AG10803 (cell line): ENCODE results near the gene GPR65.

Experiments
- DNase-seq: peaks from one replicate; pipeline ENCODE4 v3.0.0; 2010; ENCODE audit warnings: low read depth
- H3K4me3 ChIP-seq: 2 replicates; pipeline ENCODE4 v1.5.1; 2011; ENCODE audit warnings: mild to moderate bottlenecking, low read length, control low read depth
- CTCF ChIP-seq: conservative IDR thresholded peaks from 2 replicates; pipeline ENCODE4 v1.5.1; 2011; ENCODE audit warnings: mild to moderate bottlenecking, low read length, control low read depth, inconsistent platforms

Gene GPR65

GRCh38 chr14:87971010-87971409 lies 33.9 kb upstream of the GPR65 start:
- no peak overlapping the region for H3K4me3 ChIP-seq
- no peak for DNase-seq
- TF ChIP-seq CTCF, result no peak

- no peak overlapping the region for H3K4me3 ChIP-seq
- no peak for DNase-seq
- no peak for TF ChIP-seq CTCF
Observed at GRCh38 chr14:87975636-87976035, 29.3 kb upstream of the GPR65 start.

GRCh38 chr14:87979689-87980088 lies 25.2 kb upstream of the GPR65 start:
- H3K4me3 ChIP-seq, result no peak overlapping the region
- TF ChIP-seq CTCF, result no peak
- DNase-seq, result no peak

- H3K4me3 ChIP-seq, result no peak overlapping the region
- DNase-seq, result no peak
- TF ChIP-seq CTCF, result no peak
Observed at GRCh38 chr14:87989221-87989955, 15.5 kb upstream of the GPR65 start.

GRCh38 chr14:87989956-87990299 lies 15.0 kb upstream of the GPR65 start:
- H3K4me3 ChIP-seq, result no peak overlapping the region
- no peak for DNase-seq
- TF ChIP-seq CTCF, result no peak

GRCh38 chr14:87990682-87991081 lies 14.3 kb upstream of the GPR65 start:
- no peak for DNase-seq
- H3K4me3 ChIP-seq, result no peak overlapping the region
- no peak for TF ChIP-seq CTCF

GRCh38 chr14:87992346-87992717 lies 12.6 kb upstream of the GPR65 start:
- TF ChIP-seq CTCF, result no peak
- peak overlapping the region; percentile 69 for H3K4me3 ChIP-seq
- no peak for DNase-seq
